ENCODE measurements around the gene ZBTB48.
"Not testable (repeated sequence)": the region's sequence is repeated elsewhere in the genome, so short reads cannot be mapped to it uniquely, and the experiment has no call there.

ZBTB48 gene

GRCh38 chr1:6635910-6636760 lies 56.3 kb downstream of the ZBTB48 start:
- no peak for DNase-seq

GRCh38 chr1:6636778-6637177 lies 57.0 kb downstream of the ZBTB48 start:
- DNase-seq = not testable (repeated sequence)

GRCh38 chr1:6637770-6638169 lies 58.0 kb downstream of the ZBTB48 start:
- no peak for DNase-seq

- DNase-seq = no peak
Observed at GRCh38 chr1:6638226-6638625, 58.4 kb downstream of the ZBTB48 start.
